AG04449 (cell line): ENCODE measurements around the gene UBASH3B.

Experiments
- CTCF ChIA-PET: fragments of 350-600 bp; formaldehyde crosslinking; extraction: SDS; loops from one replicate; lab custom pipeline; 2021; ENCODE audit warnings: antibody characterized with exemption; lab: Yijun Ruan, JAX
- POLR2A ChIA-PET: fragments of 400-600, 350-600 bp; formaldehyde crosslinking; extraction: SDS; loops from one replicate; lab custom pipeline; 2020; ENCODE audit warnings: antibody characterized with exemption, inconsistent platforms; lab: Yijun Ruan, JAX
- DNase-seq: peaks from one replicate; pipeline ENCODE4 v3.0.0-alpha.2; 2010; ENCODE audit warnings: low read depth, low spot score
- H3K4me3 ChIP-seq: 2 replicates; pipeline ENCODE4 v1.5.1; 2011; ENCODE audit warnings: low read depth, mild to moderate bottlenecking, control low read depth, low read length
- TF ChIP-seq, protein P1 (sequence below): IDR thresholded peaks from one replicate; pipeline ENCODE4 v1.5.1; 2011; ENCODE audit warnings: mild to moderate bottlenecking, moderate library complexity, low read length, control low read depth, inconsistent platforms; ENCODE audit not compliant: insufficient read depth; ENCODE audit errors: missing control alignments

UBASH3B gene

DNA sequence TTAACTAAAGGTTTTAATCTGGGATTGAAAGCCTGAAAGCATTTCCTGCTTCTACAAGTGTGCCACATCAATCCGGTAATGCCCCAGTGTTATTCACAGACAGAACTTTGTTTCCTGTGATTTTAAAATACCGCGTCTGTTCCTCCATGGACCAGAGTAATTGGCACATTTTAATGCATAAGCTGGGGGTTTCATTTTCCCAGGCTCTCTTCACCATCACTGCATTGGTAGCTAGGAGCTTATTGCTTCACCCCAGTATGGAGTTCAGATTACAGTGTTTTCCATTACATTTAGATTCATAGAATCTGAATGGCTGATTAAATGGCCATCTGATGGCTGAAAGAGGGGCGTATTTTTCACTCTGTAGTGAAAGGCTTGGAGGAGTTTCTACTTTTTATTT lies 157.1 kb downstream of the UBASH3B start:
- TF ChIP-seq, protein P1, sequence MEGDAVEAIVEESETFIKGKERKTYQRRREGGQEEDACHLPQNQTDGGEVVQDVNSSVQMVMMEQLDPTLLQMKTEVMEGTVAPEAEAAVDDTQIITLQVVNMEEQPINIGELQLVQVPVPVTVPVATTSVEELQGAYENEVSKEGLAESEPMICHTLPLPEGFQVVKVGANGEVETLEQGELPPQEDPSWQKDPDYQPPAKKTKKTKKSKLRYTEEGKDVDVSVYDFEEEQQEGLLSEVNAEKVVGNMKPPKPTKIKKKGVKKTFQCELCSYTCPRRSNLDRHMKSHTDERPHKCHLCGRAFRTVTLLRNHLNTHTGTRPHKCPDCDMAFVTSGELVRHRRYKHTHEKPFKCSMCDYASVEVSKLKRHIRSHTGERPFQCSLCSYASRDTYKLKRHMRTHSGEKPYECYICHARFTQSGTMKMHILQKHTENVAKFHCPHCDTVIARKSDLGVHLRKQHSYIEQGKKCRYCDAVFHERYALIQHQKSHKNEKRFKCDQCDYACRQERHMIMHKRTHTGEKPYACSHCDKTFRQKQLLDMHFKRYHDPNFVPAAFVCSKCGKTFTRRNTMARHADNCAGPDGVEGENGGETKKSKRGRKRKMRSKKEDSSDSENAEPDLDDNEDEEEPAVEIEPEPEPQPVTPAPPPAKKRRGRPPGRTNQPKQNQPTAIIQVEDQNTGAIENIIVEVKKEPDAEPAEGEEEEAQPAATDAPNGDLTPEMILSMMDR: no peak
- ChIA-PET CTCF (interaction anchor here (0.7 to 2.4 kb wide), 2 partner anchors 31 to 43 kb away, joined by 3 to 6 read pairs; no protein-coding TSS in a partner anchor), POLR2A (no interaction called here)
- no peak for DNase-seq
- H3K4me3 ChIP-seq: no peak overlapping the region

DNA sequence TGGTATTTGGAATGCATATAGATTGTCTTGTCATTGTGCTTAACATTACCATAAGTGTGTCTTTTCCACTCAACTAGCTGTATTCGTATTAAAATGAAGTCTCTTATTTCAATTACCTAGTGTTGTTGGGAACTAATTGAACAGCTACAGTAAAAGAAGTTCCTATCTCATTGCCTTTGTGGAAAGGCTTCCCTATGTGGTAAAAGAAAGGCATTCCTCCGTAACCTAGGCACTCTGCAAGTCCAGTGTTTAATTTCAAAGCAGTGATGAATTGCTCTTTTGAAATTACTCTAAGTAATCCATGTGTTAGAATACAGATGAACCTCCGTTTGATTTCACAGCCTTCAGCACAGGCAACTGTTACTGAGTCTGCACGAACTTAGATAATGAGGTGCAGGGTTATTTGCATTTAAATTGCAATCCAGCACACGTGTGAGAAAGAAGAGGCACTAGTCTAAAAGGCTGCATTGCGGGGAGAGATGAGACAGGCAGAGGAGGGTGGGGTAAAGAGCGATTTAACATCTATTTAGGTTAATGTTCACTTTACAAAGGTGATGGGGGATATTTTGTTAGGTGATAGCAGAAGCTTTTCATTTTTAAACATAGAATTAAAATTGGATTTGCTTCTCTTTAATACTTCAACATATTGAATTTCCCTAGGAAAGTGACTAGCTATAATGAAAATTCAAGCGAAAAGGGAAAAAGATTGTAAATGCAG lies 157.8 kb downstream of the UBASH3B start:
- H3K4me3 ChIP-seq: no peak overlapping the region
- POLR2A ChIA-PET: no interaction called here
- TF ChIP-seq, protein P1: no peak
- CTCF ChIA-PET: interaction anchor here (0.7 to 2.4 kb wide), 4 partner anchors 32 to 185 kb away, joined by 3 to 6 read pairs (median 6); no protein-coding TSS in a partner anchor
- no peak for DNase-seq

DNA sequence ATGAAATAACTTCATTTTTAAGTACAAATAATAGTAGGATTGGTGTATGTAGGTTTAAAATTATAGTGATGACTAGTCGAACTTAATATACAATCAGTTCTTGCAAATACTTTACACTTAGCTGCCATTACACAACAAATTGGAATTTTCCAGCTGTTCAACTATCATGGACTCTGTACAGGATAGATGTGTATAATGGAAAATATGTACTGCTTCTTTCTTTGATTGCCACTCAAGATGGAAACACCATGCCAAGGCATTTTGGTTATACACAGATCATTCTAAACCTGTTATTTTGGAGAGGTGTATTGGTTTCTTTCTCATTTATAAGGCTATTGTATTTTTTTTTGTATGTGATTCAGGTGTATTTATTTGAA lies 158.4 kb downstream of the UBASH3B start:
- POLR2A ChIA-PET: no interaction called here
- CTCF ChIA-PET: interaction anchor here (0.7 to 3.6 kb wide), 6 partner anchors 24 to 207 kb away, joined by 3 to 23 read pairs (median 6); partner anchors contain the start of gene CRTAM
- TF ChIP-seq, protein P1: no peak
- no peak for DNase-seq
- no peak overlapping the region for H3K4me3 ChIP-seq

GRCh38 chr11:122814401-122814800 lies 158.9 kb downstream of the UBASH3B start:
- POLR2A ChIA-PET: no interaction called here
- no peak for DNase-seq
- H3K4me3 ChIP-seq: no peak overlapping the region
- TF ChIP-seq, protein P1: no peak
- CTCF ChIA-PET: interaction anchor here (0.7 to 3.6 kb wide), 7 partner anchors 18 to 207 kb away, joined by 3 to 23 read pairs (median 6); partner anchors contain the start of gene CRTAM

DNA sequence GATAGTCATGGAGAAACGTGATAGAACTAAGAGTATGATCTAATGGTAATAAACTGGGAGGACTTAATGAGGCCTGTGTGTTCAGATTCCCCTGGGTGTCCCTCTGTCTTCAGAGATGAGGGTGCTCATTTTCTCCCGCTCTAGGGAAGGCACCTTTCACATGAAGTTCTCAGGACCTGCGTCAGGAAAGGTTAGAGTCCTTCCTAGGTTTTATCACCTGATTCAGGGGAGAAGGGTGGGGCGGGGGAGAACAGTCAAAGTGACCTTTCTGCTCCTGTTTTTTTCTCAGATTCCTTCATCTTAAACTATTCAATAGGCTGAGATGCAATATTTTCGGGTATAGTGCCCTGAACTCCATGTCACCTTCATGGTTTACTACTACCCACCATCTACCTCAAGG lies 160.4 kb downstream of the UBASH3B start:
- POLR2A ChIA-PET: no interaction called here
- CTCF ChIA-PET: interaction anchor here (1.7 to 3.6 kb wide), 4 partner anchors 20 to 187 kb away, joined by 3 to 23 read pairs (median 6); no protein-coding TSS in a partner anchor
- no peak for DNase-seq
- H3K4me3 ChIP-seq: no peak overlapping the region
- TF ChIP-seq, protein P1: no peak

DNA sequence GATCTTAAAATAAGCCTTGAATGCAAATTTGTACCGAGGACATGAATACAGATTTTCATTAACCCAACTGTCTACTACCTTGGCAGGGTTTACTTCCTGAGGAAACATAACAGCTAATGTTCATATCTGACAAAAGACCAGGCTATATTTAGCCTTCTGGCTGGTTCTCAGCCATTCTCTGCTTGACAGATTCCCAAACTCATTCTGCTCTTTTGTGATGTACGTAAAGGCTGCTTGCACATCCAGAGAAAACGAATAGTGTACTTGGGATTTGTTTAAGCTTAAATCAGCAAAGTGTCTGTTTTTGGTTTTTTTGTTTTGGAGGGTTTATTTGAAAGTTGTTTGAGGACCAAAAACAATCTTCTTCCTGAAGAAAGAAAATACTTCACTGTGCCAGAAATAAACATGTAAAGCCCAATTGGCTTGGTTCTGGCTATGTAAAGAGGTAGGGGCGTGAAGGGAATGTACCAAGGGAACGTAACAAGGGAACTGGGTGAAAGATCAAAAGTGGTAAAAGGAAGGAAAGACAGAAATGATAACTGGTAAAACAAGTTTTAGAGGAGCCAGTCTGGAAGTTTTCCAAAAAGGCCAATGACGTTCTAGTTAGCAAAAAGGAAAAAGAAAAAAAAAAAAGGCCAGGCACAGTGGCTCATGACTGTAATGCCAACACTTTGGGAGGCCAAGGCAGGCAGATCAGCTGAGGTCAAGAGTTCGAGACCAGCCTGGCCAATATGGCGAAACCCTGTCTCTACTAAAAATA lies 161.4 kb downstream of the UBASH3B start:
- ChIA-PET CTCF (interaction anchor here (1.7 to 3.6 kb wide), 3 partner anchors 21 to 43 kb away, joined by 3 to 23 read pairs (median 6); no protein-coding TSS in a partner anchor), POLR2A (no interaction called here)
- no peak overlapping the region for H3K4me3 ChIP-seq
- DNase-seq: no peak
- TF ChIP-seq, protein P1: no peak
